Mesendoderm (in vitro differentiated cells): ENCODE measurements around the gene SFXN4.

ENCODE experiments used
- DNase-seq: peaks from one replicate; pipeline ENCODE4 v3.0.0; 2013
- H2AK5ac ChIP-seq: 2 replicates; pipeline ENCODE4 v1.6.1; 2013; ENCODE audit warnings: low read length, inconsistent platforms
- H2BK120ac ChIP-seq: 2 replicates; pipeline ENCODE4 v1.6.1; 2013; ENCODE audit warnings: low read depth, mild to moderate bottlenecking, low read length, moderate library complexity, mixed read lengths
- H2BK15ac ChIP-seq: replicated peaks from 2 replicates; pipeline ENCODE4 v1.6.1; 2013; ENCODE audit warnings: low read depth, mild to moderate bottlenecking, moderate library complexity
- H2BK5ac ChIP-seq: 2 replicates; pipeline ENCODE4 v1.6.1; 2013; ENCODE audit warnings: low read length, inconsistent platforms
- H3K18ac ChIP-seq: 2 replicates; pipeline ENCODE4 v1.6.1; 2013; ENCODE audit warnings: mild to moderate bottlenecking, low read length, mixed read lengths
- H3K23ac ChIP-seq: one replicate; pipeline ENCODE4 v1.6.1; 2013; ENCODE audit warnings: low read length
- H3K27ac ChIP-seq: 2 replicates; pipeline ENCODE4 v1.5.1; 2013; ENCODE audit warnings: low read depth, mild to moderate bottlenecking, inconsistent platforms, low read length, moderate library complexity
- H3K27me3 ChIP-seq: 2 replicates; pipeline ENCODE4 v1.6.1; 2013; ENCODE audit warnings: low read length, control low read depth, mild to moderate bottlenecking, inconsistent platforms; ENCODE audit not compliant: insufficient read depth, poor library complexity
- H3K36me3 ChIP-seq: 2 replicates; pipeline ENCODE4 v1.6.1; 2013; ENCODE audit warnings: low read length, inconsistent platforms; ENCODE audit not compliant: control insufficient read depth, insufficient read depth
- H3K4ac ChIP-seq: one replicate; pipeline ENCODE4 v1.6.1; 2013; ENCODE audit warnings: low read depth, mild to moderate bottlenecking, low read length, moderate library complexity
- H3K4me1 ChIP-seq: 2 replicates; pipeline ENCODE4 v1.6.1; 2013; ENCODE audit warnings: low read depth, low read length, inconsistent platforms; ENCODE audit not compliant: control insufficient read depth
- H3K4me2 ChIP-seq: 2 replicates; pipeline ENCODE4 v1.6.1; 2013; ENCODE audit warnings: low read length
- H3K4me3 ChIP-seq: 2 replicates; pipeline ENCODE4 v1.5.1; 2013; ENCODE audit warnings: mild to moderate bottlenecking, low read length
- H3K56ac ChIP-seq: one replicate; pipeline ENCODE4 v1.6.1; 2013; ENCODE audit warnings: low read length
- H3K79me1 ChIP-seq: 2 replicates; pipeline ENCODE4 v1.6.1; 2013; ENCODE audit warnings: low read length, inconsistent platforms
- H3K79me2 ChIP-seq: 2 replicates; pipeline ENCODE4 v1.6.1; 2013; ENCODE audit warnings: mild to moderate bottlenecking, low read length; ENCODE audit not compliant: control insufficient read depth, insufficient read depth
- H3K9ac ChIP-seq: 2 replicates; pipeline ENCODE4 v1.6.1; 2013; ENCODE audit warnings: low read length, inconsistent platforms
- H4K5ac ChIP-seq: one replicate; pipeline ENCODE4 v1.6.1; 2013; ENCODE audit warnings: low read length
- H4K8ac ChIP-seq: one replicate; pipeline ENCODE4 v1.6.1; 2013; ENCODE audit warnings: low read depth, mild to moderate bottlenecking, control low read depth, low read length, moderate library complexity
- WGBS: extraction: QIAGEN DNeasy Blood & Tissue Kit; methylation state at CpG from one replicate; pipeline ENCODE4 v1.1.7; 2013; ENCODE audit warnings: low lambda C conversion rate, missing lambda C conversion rate; ENCODE audit not compliant: insufficient coverage; ENCODE audit errors: extremely low coverage; 5-methylcytosine and 5-hydroxymethylcytosine counted together

The SFXN4 gene

GRCh38 chr10:119118231-119118630 is 47.3 kb downstream of the SFXN4 start:
- Histone ChIP-seq H3K36me3 (peaks cover 10% of the 10 kb centered on the region), H2BK15ac (no peak overlapping the region)
- WGBS, result no CpG with 5 or more reads among the region's 5 CpGs

DNA sequence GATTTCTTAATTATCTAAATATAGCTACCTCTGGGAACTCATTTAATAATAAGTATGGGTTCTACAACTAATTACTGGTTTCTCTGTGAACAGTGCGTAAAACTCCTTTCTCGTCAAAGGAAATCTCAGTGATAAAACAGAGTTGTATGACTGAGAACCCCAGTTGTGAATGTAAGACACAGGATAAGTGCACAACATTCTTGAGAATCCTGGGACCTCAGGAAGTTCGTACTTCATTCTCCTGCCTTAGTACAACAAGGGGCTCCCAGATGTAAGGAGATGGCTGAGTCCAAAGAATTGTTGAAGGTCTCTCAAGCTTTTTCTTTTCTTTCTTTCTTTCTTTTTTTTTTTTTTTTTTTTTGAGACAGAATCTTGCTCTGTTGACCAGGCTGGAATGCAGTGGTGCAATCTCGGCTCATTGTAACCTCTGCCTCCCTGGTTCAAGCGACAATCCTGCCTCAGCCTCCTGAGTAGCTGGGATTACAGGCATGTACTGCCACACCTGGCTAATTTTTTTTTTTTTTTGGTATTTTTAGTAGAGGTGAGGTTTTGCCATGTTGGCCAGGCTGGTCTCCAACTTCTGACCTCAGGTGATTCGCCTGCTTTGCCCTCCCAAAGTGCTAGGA is 49.1 kb downstream of the SFXN4 start:
- H3K4me2 ChIP-seq, result no peak overlapping the region
- no peak overlapping the region for H3K4ac ChIP-seq
- H3K18ac ChIP-seq, result no peak overlapping the region
- H3K36me3 ChIP-seq, result peaks cover 10% of the 10 kb centered on the region
- H2BK15ac ChIP-seq, result no peak overlapping the region
- no peak for DNase-seq
- no CpG with 5 or more reads among the region's 6 CpGs for WGBS
- H3K9ac ChIP-seq, result no peak overlapping the region
- no peak overlapping the region for H4K8ac ChIP-seq
- H3K79me1 ChIP-seq, result no peaks in the 10 kb centered on the region
- no peaks in the 10 kb centered on the region for H3K27me3 ChIP-seq
- H2AK5ac ChIP-seq, result no peak overlapping the region
- no peak overlapping the region for H2BK5ac ChIP-seq
- H2BK120ac ChIP-seq, result no peak overlapping the region
- no peaks in the 10 kb centered on the region for H3K79me2 ChIP-seq
- no peak overlapping the region for H4K5ac ChIP-seq
- no peaks in the 10 kb centered on the region for H3K4me1 ChIP-seq
- H3K27ac ChIP-seq, result no peak overlapping the region
- no peak overlapping the region for H3K56ac ChIP-seq
- H3K23ac ChIP-seq, result no peak overlapping the region
- no peak overlapping the region for H3K4me3 ChIP-seq

More at GRCh38 chr10:119118231-119118630, 47.3 kb downstream of the SFXN4 start:
- H4K8ac ChIP-seq, result no peak overlapping the region
- no peak overlapping the region for H2AK5ac ChIP-seq
- H3K18ac ChIP-seq, result no peak overlapping the region
- H3K4me3 ChIP-seq, result no peak overlapping the region
- H3K4ac ChIP-seq, result no peak overlapping the region
- H3K56ac ChIP-seq, result no peak overlapping the region
- H3K27ac ChIP-seq, result no peak overlapping the region
- H3K79me1 ChIP-seq, result no peaks in the 10 kb centered on the region
- H4K5ac ChIP-seq, result no peak overlapping the region
- H3K27me3 ChIP-seq, result no peaks in the 10 kb centered on the region
- no peaks in the 10 kb centered on the region for H3K79me2 ChIP-seq
- H3K4me2 ChIP-seq, result no peak overlapping the region
- no peak overlapping the region for H2BK5ac ChIP-seq
- no peak overlapping the region for H3K9ac ChIP-seq
- no peak for DNase-seq
- no peak overlapping the region for H2BK120ac ChIP-seq
- H3K23ac ChIP-seq, result no peak overlapping the region
- H3K4me1 ChIP-seq, result no peaks in the 10 kb centered on the region

DNA sequence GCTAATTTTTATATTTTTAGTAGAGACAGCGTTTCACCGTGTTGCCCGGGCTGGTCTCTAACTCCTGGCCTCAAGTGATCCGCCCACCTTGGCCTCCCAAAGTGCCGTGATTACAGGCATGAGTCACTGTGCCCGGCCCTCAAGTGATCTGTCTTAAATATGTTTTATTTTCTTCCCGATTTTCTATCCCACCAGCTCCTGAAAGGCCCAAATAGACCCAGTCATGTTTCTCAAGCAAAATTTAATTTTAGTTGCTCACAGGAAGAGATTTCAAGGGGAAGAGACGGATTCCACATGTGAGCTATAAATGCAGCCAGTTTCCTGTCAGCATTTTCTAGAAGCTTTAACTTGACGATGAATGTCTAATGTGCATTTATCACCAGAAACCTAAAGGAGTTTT is 49.6 kb downstream of the SFXN4 start:
- no peaks in the 10 kb centered on the region for H3K79me1 ChIP-seq
- no peaks in the 10 kb centered on the region for H3K27me3 ChIP-seq
- H3K36me3 ChIP-seq, result peaks cover 10% of the 10 kb centered on the region
- no peak overlapping the region for H4K8ac ChIP-seq
- no peak overlapping the region for H3K56ac ChIP-seq
- no peaks in the 10 kb centered on the region for H3K4me1 ChIP-seq
- no CpG with 5 or more reads among the region's 9 CpGs for WGBS
- no peak overlapping the region for H2AK5ac ChIP-seq
- H2BK120ac ChIP-seq, result no peak overlapping the region
- H3K4ac ChIP-seq, result no peak overlapping the region
- no peak overlapping the region for H3K4me2 ChIP-seq
- H4K5ac ChIP-seq, result no peak overlapping the region
- no peak overlapping the region for H3K23ac ChIP-seq
- no peak overlapping the region for H3K27ac ChIP-seq
- H3K9ac ChIP-seq, result no peak overlapping the region
- no peak overlapping the region for H2BK5ac ChIP-seq
- no peaks in the 10 kb centered on the region for H3K79me2 ChIP-seq
- no peak overlapping the region for H3K4me3 ChIP-seq
- H3K18ac ChIP-seq, result no peak overlapping the region
- no peak for DNase-seq
- H2BK15ac ChIP-seq, result no peak overlapping the region

DNA sequence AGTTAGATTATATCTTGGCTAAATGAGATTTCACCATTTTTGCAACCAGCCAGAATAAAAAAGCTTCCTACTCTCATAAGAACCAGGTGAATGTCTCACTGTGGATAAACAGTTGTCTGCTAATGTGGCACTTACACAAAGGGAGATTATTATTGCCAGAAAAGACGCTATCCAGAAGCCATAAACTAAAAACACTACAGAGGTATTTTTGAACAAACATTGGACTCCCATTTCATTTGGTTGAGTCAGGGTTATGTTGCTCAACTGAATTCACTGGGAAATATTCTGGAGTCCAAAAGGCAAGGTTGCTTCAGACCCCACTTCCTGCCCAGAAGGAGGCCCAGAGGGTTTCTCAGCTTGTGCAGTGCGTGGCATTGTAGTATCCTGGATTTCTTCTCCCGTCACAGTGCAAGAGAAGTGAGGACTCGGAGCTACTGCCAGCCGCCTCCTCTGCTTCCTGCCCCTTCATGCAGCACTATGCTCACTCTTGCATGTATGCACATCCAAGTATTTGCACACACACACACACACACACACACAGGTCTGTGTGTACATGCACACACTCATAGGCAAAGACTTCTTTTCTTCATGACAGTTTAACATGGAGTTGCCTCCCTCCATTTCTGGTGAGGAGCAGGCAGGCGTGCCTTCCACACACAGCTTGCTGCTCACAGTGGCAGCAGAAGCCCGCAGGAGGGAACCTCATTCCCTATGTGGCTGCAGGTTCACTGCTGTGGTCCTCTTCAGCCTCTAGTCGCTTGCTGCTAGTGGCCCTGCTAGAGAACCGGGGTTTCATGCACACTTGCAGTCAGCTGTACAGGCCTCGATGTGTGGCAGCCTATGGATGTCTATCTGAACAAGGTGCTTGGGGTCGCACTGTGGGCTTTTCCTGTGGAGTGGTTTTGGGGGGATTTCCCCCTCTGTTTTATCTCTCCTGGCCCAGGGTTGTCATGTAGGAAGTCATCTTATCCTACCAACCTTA is 51.5 kb downstream of the SFXN4 start:
- Histone ChIP-seq H3K27ac (no peak overlapping the region), H3K36me3 (peaks cover 8% of the 10 kb centered on the region), H3K4me3 (no peak overlapping the region), H3K4me1 (no peaks in the 10 kb centered on the region), H3K23ac (no peak overlapping the region), H3K79me1 (no peaks in the 10 kb centered on the region), H4K8ac (no peak overlapping the region), H2BK120ac (no peak overlapping the region), H3K9ac (no peak overlapping the region), H2BK15ac (no peak overlapping the region), H4K5ac (no peak overlapping the region), H3K4ac (no peak overlapping the region), H3K18ac (no peak overlapping the region), H3K79me2 (no peaks in the 10 kb centered on the region), H3K27me3 (no peaks in the 10 kb centered on the region), H3K4me2 (no peak overlapping the region), H2AK5ac (no peak overlapping the region), H2BK5ac (no peak overlapping the region), H3K56ac (no peak overlapping the region)
- no peak for DNase-seq
- no CpG with 5 or more reads among the region's 11 CpGs for WGBS

DNA sequence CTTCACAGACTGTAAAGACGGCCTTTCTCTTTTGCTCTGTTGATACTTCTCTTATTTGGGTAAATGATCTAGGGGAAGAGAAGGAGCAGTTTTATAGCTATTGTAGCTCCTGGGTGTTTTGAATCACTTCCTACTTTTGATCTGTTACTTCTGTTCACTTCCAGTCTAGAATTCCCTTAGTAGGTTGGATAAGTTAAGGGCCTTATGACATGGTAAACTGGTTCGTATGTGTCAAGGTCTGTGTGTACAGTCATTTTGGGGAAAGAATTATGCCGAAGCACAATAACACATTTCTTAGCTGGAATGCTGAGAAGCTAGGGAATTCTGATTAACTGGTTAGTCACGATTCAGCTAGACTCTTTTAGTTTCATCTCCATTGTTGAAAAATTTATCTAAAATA is 53.5 kb downstream of the SFXN4 start:
- no CpG with 5 or more reads among the region's 4 CpGs for WGBS
- H3K27ac ChIP-seq, result no peak overlapping the region
- H2BK120ac ChIP-seq, result no peak overlapping the region

More for the DNA sequence above, 53.5 kb downstream of the SFXN4 start:
- Histone ChIP-seq H3K36me3 (peaks cover 8% of the 10 kb centered on the region), H3K4me1 (no peaks in the 10 kb centered on the region), H2BK15ac (no peak overlapping the region), H3K79me2 (no peaks in the 10 kb centered on the region), H3K79me1 (no peaks in the 10 kb centered on the region), H3K23ac (no peak overlapping the region), H2BK5ac (no peak overlapping the region), H3K9ac (no peak overlapping the region), H4K5ac (no peak overlapping the region), H2AK5ac (no peak overlapping the region), H3K4me2 (no peak overlapping the region), H3K56ac (no peak overlapping the region), H4K8ac (no peak overlapping the region), H3K27me3 (no peaks in the 10 kb centered on the region), H3K18ac (no peak overlapping the region), H3K4ac (no peak overlapping the region), H3K4me3 (no peak overlapping the region)
- DNase-seq, result no peak
